ENCODE measurements around the gene USP47.

Gene USP47

GRCh38 chr11:11985016-11985715 is 143.4 kb downstream of the USP47 start:
- DNase-seq = no peak

- no peak for DNase-seq
Measured at GRCh38 chr11:11985954-11986949, 144.5 kb downstream of the USP47 start.

DNA sequence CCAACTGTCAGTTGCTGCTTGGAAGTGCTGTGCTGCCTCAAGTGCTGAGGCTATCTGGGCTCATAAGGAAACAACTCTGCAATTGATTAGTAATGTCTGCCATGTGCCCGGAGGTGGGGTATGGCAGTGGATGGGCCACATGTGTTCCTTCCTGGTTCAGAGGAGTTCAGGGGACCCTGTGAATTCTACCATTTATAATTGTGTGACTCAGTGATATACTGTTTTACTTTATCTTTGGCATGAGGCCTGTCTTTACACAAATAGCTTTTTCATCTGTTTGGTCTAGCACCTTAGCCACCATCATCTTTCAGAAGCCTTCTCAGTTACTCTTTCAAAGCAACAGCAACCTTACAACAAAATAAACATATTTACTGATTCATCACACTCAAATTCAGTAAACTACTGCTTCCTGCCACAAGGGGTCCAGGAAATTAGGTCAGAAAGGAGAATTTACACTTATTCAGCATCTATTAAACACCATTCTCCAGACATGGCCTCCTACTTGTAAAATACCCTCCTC is 145.8 kb downstream of the USP47 start:
- no peak for DNase-seq

DNA sequence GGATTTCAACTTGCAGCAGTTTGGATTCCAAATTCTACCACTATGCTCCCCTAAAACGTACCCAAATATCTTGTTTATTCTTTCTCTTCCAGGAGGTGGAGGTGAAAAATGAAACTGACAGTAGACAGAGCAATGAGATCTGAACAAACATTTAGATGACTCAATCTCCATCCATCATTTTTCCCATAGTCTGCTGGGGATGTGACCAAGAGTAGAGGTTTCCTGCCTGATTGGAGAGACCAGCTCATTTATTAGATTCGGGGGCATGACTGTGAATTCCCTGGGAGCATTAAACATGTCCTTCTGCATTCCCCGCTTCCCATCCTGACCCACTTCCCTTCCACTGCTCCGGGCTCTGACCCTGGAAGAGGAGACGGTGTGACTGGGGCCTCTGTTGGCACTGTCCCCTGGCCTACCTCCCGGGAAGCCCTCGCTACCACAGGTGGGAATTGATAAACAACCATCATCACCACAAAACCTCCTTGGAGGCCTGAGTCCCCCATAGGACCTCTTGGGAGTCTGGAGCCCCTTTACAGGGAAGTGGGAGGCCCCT is 146.4 kb downstream of the USP47 start:
- no peak for DNase-seq

DNA sequence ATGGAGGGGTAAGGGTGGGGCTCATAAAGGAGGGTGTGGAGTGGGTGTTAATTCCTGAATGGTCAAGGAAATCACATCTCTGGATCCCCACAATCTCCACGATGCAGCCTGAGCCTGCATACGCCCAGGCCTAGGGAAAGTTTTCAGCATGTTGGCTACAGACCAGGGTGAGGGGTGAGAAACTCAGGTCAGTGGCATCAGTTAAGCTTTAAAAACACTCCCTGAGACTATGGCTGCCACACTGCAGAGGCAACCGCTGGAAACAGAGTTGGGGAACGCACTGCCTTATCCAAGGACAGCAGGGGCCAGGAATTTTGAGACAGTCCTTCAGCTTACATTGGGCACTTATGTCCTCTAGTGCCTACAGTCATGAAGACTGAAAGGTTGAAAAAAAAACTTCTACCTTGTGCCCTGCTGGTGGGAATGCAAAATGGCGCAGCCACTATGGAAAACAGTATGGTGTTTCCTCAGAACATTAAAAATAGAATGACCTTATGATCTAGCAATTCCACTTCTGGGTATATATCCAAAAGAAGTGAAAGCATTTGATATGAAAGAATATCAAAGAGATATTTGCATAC is 147.0 kb downstream of the USP47 start:
- no peak for DNase-seq

- no peak for DNase-seq
Measured at GRCh38 chr11:11989774-11990744, 148.3 kb downstream of the USP47 start.

DNA sequence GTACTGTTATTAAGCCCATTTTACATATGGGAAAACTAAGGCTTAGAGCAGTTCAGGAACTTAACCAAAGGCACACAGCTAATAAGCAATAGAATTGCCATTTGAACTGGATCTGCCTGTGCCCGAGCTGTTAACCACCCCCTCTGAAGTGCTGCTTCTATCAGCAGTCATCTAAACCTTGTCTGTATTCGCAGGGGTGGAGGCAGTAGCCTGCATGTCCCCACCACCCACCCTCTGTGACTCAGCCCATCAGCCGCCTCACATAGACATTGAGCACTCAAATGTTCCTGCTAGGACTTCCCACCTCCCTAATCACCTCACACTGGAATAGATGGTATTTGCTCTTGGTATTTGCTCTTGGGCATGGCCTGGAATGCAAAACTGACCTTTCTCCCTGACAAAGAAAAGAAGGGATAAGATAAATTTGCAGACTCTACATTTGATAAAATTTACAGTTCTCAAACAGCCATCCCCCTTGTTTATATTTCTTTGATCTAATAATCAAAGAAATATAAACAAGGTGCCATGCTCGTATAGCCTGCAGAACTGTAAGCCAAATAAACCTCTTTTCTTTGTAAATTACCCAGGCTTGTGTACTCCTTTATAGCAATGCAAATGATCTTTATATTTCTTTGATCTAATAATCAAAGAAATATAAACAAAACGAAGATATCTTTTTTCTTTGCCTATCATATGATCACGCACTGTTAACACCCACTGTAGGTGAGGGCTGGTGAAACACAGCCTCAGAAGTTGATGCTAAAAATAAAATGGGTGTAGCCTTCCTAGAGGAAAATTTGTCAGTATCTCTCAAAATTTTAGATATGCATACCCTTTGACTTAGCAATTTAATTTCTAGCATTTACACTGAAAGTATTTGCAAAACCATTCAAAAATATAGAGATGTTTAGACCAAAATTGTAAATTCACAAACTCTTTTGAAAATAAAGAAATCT is 150.8 kb downstream of the USP47 start:
- no peak for DNase-seq

GRCh38 chr11:11993839-11994238 is 152.1 kb downstream of the USP47 start:
- no peak for DNase-seq

GRCh38 chr11:11995601-11996000 is 153.8 kb downstream of the USP47 start:
- DNase-seq = no peak

DNA sequence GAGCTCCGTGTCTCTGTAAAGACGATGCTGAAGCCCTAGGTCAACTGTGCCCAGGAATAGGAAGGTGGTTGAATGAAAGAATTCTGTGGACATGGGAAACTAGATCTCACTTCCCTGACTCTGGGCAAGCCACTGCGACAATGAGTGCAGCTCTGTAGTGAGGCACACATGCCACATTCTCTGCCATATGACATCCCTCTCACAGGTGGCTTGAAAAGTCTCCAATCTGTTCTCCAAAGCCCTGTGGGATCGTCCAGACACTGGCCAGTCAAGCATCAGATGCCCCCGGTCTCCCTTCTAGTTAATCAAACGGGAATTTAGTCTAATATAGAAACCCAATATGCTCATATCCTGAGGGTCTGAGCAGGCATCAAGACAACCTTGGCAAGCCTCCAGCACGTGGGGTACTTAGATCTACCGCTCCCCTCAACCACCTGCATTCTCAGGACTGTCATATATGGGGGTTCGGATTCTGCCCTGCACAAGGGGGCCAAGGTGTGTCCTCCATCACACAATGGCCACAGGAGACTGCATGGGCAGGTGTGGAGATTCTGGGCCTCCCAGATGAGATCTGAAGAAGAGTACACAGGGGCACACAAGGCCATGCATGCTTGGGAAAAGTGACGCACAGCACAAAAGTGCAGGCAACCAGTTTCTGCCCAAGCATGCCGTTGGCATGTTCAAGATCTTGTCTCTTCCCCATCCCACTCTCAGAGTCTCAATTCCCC is 154.7 kb downstream of the USP47 start:
- no peak for DNase-seq

DNA sequence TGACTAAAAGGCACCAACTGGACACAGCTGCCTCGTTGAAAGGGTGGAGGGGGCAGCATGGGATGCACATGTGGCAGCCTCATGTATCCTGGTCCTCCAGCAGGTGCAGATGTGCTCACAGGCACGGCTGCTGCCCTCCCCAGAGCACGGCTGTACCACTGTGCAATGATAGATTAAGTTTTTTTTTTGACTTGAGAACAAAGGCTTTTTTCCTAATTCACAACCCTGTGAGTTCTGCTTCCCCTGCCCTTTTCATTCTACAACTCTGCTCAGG is 155.2 kb downstream of the USP47 start:
- DNase-seq = no peak

DNA sequence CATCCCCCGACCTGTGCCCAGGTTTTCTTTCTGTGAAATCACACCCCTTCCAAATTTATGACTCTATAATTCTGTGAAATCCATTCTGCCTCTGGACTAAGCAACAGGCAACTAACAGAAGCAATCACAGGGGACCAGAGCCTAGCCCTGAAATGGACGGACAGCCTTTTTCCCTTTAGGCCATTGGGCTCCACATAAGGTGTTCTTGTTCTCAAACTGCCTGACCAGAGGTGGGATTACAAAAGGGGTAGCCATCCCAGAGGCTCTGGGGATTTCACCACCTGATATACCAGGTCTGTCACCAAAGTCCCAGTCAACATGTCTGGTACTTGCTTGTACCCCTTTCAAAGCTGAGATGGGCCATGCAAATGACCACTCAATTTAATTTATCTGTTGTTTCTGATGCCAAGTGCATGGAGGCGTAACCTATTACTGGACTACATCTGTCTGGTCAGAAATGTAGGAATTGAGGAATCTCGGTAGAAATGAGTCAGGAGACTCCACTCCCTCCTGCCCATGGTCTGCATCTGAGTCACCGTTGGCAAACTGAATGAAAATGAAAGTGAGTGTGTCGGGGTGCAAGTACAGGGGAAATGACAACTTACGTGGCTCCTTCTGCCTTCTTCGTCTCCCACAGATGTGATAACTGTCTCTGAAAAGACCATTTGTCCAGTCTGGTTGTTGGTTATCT is 156.5 kb downstream of the USP47 start:
- DNase-seq = no peak

- peak; percentile 57 for DNase-seq
Measured at GRCh38 chr11:12001186-12001585, 159.4 kb downstream of the USP47 start.

DNA sequence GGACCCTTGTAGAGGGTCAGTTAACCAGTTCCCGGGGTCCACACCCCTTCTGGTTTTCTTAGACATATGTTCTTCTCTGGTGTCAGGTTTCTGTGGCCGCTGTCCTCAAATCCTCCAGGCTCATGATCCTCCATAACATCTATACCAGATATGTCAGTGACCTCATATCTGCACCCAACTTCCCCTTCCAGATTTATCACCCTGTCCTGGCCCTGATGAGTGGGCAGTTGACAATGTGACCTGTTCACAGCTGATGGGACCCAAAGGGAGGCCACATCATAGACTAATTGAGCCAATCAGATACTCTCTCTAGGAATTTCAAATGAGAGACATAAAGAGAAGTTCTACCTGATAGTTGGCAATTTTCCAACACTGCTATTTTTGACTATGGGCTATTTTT is 161.6 kb downstream of the USP47 start:
- DNase-seq = no peak

- DNase-seq = no peak
Measured at GRCh38 chr11:12003815-12004214, 162.0 kb downstream of the USP47 start.

DNA sequence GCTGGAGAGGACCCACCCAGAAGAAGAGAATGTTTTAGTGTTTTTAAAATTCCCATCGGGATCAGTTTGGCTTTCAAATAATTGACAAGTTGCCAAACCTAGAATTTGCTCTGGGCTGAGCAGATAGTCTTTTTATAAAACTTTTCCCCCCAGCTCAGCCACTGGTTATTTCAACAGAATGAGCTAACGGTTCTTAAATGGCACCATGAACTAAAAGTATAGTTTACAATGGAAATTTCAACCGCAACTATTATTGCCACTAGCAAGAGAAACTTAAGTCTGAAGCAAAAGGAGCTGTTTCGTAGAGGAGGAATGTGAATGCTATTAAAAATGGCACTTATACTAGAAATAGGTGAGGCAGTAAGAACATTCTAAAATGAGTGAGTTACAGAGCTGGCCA is 163.3 kb downstream of the USP47 start:
- no peak for DNase-seq

DNA sequence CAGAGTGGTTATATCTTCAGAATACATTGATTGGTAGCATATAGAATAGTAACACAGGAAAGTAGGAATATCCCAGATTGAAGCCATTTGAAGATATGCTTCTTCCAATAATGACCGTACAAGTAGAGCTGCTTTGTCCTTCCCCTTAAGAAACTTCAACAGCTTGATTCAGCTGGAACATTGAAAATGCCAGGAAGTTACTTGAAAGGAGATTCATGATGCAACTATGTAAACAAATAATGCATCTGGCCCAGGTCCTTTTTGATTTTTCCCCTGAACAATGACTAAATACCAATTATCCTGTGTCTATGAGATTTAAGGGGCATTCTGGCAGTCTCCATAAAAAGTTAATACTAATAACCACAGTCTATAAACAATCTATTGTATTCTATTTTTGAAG is 163.7 kb downstream of the USP47 start:
- DNase-seq = no peak

GRCh38 chr11:12006552-12007229 is 164.9 kb downstream of the USP47 start:
- DNase-seq = no peak

DNA sequence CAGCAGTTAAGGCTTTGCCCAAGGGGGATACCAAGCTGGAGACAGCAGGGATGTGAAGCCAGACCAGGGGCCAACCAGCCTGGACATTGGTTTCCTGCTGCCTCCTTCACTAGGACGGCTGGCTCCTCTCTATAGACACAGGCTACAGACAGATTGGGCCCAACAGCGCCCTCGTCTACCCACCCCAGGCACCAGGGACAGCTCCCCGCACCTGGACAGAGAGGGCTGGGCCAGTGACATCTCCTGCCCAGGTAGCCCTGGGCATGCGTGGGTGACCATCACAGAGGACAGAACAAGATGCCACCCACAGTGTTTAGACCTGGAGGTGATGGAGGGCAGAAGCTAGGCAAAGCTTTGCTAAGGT is 165.4 kb downstream of the USP47 start:
- DNase-seq = no peak
